ENCODE data around the gene SLC10A4. TPM values are rescaled to one million over a fixed set of nuclear protein-coding genes. Genes with fewer than 3 reads are reported as not detected.

SLC10A4 gene
- total and polyA plus RNA-seq, 2 of the 8 experiments (the other 6 are each of a cell fraction or from before 2014, with no cell fraction given) = 4.5 to 5.6 TPM

- Histone ChIP-seq H3K36me3 (ENCODE audit: control insufficient read depth in 2 of 4, insufficient read depth in 4 of 4, low read length in 3 of 4) (no peaks in the 10 kb centered on the region), H2BK5ac (ENCODE audit: low read depth, low read length) (no peak overlapping the region), H4K91ac (replicated peaks; ENCODE audit: insufficient read length, low read length) (no peak overlapping the region), H3K27ac (ENCODE audit: low read depth, low read length) (no peak overlapping the region), H4K20me1 (replicated peaks in 1 of 2; ENCODE audit: control insufficient read depth in 1 of 2, insufficient read depth in 2 of 2, low read length in 2 of 2) (no peaks in the 10 kb centered on the region), H2BK20ac (ENCODE audit: low read length) (no peak overlapping the region), H3K79me1 (ENCODE audit: low read depth, low read length) (no peaks in the 10 kb centered on the region), H3K14ac (ENCODE audit: insufficient read length) (no peak overlapping the region), H3K23ac (ENCODE audit: insufficient read length) (no peak overlapping the region), H3K4me2 (ENCODE audit: insufficient read depth in 1 of 2, low read depth in 2 of 2, low read length in 2 of 2) (no peak overlapping the region), H3K4me1 (replicated peaks in 1 of 4; ENCODE audit: control insufficient read depth in 3 of 4, insufficient read depth in 4 of 4, low read length in 3 of 4) (no peaks in the 10 kb centered on the region), H4K5ac (ENCODE audit: insufficient read length, low read depth, low read length) (no peak overlapping the region), H2BK15ac (ENCODE audit: low read length) (no peak overlapping the region), H3K27me3 (replicated peaks in 1 of 4; ENCODE audit: control insufficient read depth in 3 of 4, extremely low read depth in 1 of 4, insufficient read depth in 3 of 4, low read length in 3 of 4) (no peaks in the 10 kb centered on the region), H3K4ac (replicated peaks; ENCODE audit: insufficient read length, low read depth, low read length) (no peak overlapping the region), H3K18ac (ENCODE audit: extremely low read depth, low read length) (no peak overlapping the region), H3K9me3 (ENCODE audit: insufficient read depth in 2 of 2, low read depth in 1 of 2, low read length in 1 of 2) (no peaks in the 10 kb centered on the region), H4K8ac (ENCODE audit: extremely low read depth, insufficient read depth, low read length) (no peak overlapping the region), H3K9ac (replicated peaks in 1 of 4; ENCODE audit: extremely low read depth in 1 of 4, low read depth in 3 of 4, low read length in 3 of 4) (no peak overlapping the region), H3K79me2 (ENCODE audit: control insufficient read depth in 1 of 2, insufficient read depth in 2 of 2, low read length in 2 of 2) (no peaks in the 10 kb centered on the region), H3K56ac (replicated peaks; ENCODE audit: insufficient read length, low read depth, low read length) (no peak overlapping the region), H2AFZ (ENCODE audit: low read length) (no peak overlapping the region), H2BK12ac (ENCODE audit: low read depth, low read length) (no peak overlapping the region), H2BK120ac (replicated peaks; ENCODE audit: low read depth, low read length) (no peak overlapping the region), H3K4me3 (ENCODE audit: extremely low read depth in 1 of 4, insufficient read depth in 2 of 4, low read depth in 3 of 4, low read length in 4 of 4) (no peak overlapping the region), H3K23me2 (ENCODE audit: low read depth, low read length) (no peaks in the 10 kb centered on the region), H2AK5ac (ENCODE audit: low read depth, low read length) (no peak overlapping the region)
- 84% methylated on average over 1 of the region's 1 CpG; no CpG with 5 or more reads in 1 of the 2 experiments for WGBS, 2 experiments (ENCODE audit: extremely low coverage in 1 of 2, insufficient coverage in 1 of 2, insufficient read length in 1 of 2, insufficient replicate concordance in 2 of 2, low coverage in 1 of 2, low lambda C conversion rate in 2 of 2, missing lambda C conversion rate in 1 of 2)
- CTCF ChIA-PET (ENCODE audit: partially characterized antibody) = interaction anchor here (0.7 to 2.8 kb wide), 14 partner anchors 8 to 319 kb away, joined by 3 to 9 read pairs (median 3); no protein-coding TSS in a partner anchor
- FAIRE-seq (no peak), DNase-seq (ENCODE audit: low read depth in 1 of 2, low spot score in 2 of 2) (no peak)
- POLR2A ChIA-PET (ENCODE audit: partially characterized antibody) = no interaction called here
- TF ChIP-seq TBP (IDR thresholded peaks at IDR 0.05; ENCODE audit: low read depth, low read length) (no peak), KDM1A (IDR thresholded peaks at IDR 0.05; ENCODE audit: borderline replicate concordance, low read length) (no peak), SP2 (IDR thresholded peaks at IDR 0.05; ENCODE audit: low read length) (no peak), RNF2 (IDR thresholded peaks at IDR 0.05; ENCODE audit: borderline replicate concordance, low read depth, low read length, missing control alignments, poor library complexity, severe bottlenecking) (no peak), SUZ12 (IDR thresholded peaks at IDR 0.05; ENCODE audit: low read length) (no peak), BCL11A (IDR thresholded peaks at IDR 0.05; ENCODE audit: low read depth in 2 of 2, low read length in 2 of 2) (no peak), MAFK (IDR thresholded peaks at IDR 0.05; ENCODE audit: low read depth, low read length) (no peak), JUND (IDR thresholded peaks at IDR 0.05; ENCODE audit: low read length) (no peak), RAD21 (IDR thresholded peaks at IDR 0.05 in 1 of 2, conservative IDR thresholded peaks at IDR 0.05 in 1 of 2; ENCODE audit: low read depth in 2 of 2, low read length in 2 of 2) (no peak), BACH1 (IDR thresholded peaks at IDR 0.05; ENCODE audit: low read length) (no peak), PHF8 (conservative IDR thresholded peaks at IDR 0.05; ENCODE audit: low read depth, low read length) (no peak), SIX5 (IDR thresholded peaks at IDR 0.05; ENCODE audit: low read depth, low read length) (no peak), ZNF274 (IDR thresholded peaks at IDR 0.05; ENCODE audit: borderline replicate concordance, extremely low read depth, low read length) (no peak), RFX5 (IDR thresholded peaks at IDR 0.05; ENCODE audit: borderline replicate concordance, low read depth, low read length) (no peak), POLR2A (IDR thresholded peaks at IDR 0.05; ENCODE audit: control extremely low read depth in 1 of 2, low read depth in 2 of 2, low read length in 2 of 2) (no peak)
Measured at GRCh38 chr4:48446642-48447041, 36.5 kb upstream of the SLC10A4 start.
